Stimulated activated CD8-positive, alpha-beta memory T cell treated with anti-CD3 and anti-CD28 coated beads, Interleukin-12 subunit alpha, Interleukin-12 subunit beta, amount 100 ng/mL, for 4 hours (primary cell): ENCODE data around the gene ZNF679.
"Not testable (repeated sequence)": the region's sequence is repeated elsewhere in the genome, so short reads cannot be mapped to it uniquely, and the experiment has no call there.

Experiments
- DNase-seq: peaks from one replicate; pipeline ENCODE4 v3.0.0-alpha.2; 2020; ENCODE audit warnings: low read depth

The ZNF679 gene

GRCh38 chr7:64310426-64310825 is 82.2 kb downstream of the ZNF679 start:
- no peak for DNase-seq

GRCh38 chr7:64312826-64313225 is 84.6 kb downstream of the ZNF679 start:
- DNase-seq, result no peak

- peak; percentile 69 for DNase-seq
These were observed 85.6 kb downstream of the ZNF679 start, which contains the start of gene ZNF736 for GRCh38 chr7:64313740-64314491. Gene ZNF736 (plus strand): TSS chr7:64313961. CDS start chr7:64314151, 190 bp downstream.

GRCh38 chr7:64314566-64314965 is 86.3 kb downstream of the ZNF679 start:
- no peak for DNase-seq

- not testable (repeated sequence) for DNase-seq
These were observed 87.9 kb downstream of the ZNF679 start for GRCh38 chr7:64316031-64316742.
